HK-2 (cell line): ENCODE data around the gene NOSIP.
A peak's percentile ranks its signal among the peaks of the same experiment; 100 is the strongest.

Source experiments
- DNase-seq: peaks from one replicate; pipeline ENCODE4 v3.0.0-alpha.2; 2018; ENCODE audit not compliant: unreplicated experiment

The NOSIP gene

GRCh38 chr19:49546825-49547565, 33.4 kb downstream of the NOSIP start:
- DNase-seq: peak; percentile 68

DNA sequence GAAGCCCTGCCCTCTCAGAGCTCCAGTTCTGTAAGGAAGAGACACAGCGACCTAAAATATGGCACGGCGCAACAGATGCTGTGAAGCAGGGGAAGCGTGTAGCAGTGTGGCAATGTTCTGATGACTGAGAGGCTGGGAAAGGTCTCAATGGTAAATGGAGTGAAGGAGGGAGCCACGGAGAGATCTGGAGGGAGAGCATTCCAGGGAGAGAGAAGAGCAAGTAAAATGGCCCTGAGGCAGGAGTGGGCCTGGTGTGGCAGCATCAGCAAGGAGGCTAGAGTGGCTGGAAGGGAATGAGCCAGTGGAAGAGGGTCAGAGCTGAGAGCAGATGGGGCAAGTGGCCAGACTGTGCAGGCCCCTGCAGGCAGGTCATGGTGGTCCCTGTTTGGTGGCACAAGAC, 36.2 kb downstream of the NOSIP start:
- no peak for DNase-seq

GRCh38 chr19:49543032-49543431, 37.3 kb downstream of the NOSIP start:
- no peak for DNase-seq

GRCh38 chr19:49542446-49542845, 37.9 kb downstream of the NOSIP start:
- no peak for DNase-seq

DNA sequence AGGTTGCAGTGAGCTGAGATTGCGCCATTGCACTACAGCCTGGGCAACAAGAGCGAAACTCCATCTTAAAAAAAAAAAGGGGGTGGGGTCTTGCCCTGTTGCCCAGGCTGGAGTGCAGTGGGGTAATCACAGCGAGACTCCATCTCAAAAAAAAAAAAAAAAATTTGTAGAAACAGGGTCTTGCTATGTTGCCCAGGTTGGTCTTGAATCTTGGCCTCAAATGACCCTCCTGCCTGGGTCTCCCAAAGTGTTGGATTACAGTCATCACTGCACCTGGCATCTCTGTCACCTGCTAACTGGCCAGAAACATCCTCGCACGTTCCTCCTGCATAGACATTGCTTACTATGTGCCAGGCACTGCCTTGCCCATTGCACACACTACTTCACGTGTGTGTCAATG, 38.4 kb downstream of the NOSIP start:
- no peak for DNase-seq

DNA sequence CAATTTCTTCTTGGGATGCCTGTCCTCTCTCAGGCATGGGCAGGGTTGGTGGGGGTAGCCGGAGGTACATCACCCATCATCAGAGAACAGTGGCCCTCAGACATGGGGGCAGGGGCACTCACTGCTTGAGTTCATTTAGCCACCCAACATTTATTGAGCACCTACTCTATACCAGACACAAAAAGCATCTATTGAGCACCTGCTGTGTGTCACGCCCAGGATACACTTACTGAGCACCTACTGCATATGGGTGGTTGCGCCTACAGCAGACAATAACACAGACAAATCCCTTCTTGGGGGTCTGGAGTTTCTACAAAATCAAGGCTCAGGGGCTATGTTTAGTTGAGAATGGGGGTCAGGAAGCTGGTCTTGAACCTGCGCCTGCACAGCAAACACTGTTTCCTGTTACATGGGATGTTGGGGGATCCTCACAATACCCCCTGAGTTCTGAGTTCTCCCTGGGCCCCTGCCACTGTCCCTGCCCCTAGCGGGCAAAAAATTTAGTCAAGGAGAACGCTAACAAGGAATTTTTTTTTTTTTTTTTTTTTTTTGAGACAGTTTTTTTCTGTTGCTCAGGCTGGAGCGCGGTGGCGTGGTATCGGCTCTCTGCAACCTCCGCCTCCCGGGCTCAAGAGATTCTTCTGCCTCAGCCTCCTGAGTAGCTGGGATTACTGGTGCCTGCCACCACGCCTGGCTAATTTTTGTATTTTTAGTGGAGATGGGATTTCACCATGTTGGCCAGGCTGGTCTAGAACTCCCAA, 41.0 kb downstream of the NOSIP start:
- DNase-seq: no peak

GRCh38 chr19:49538643-49539042, 41.7 kb downstream of the NOSIP start:
- DNase-seq: no peak

GRCh38 chr19:49536921-49537462, 43.4 kb downstream of the NOSIP start:
- no peak for DNase-seq

- no peak for DNase-seq
These were observed 45.5 kb downstream of the NOSIP start for GRCh38 chr19:49534632-49535385.

DNA sequence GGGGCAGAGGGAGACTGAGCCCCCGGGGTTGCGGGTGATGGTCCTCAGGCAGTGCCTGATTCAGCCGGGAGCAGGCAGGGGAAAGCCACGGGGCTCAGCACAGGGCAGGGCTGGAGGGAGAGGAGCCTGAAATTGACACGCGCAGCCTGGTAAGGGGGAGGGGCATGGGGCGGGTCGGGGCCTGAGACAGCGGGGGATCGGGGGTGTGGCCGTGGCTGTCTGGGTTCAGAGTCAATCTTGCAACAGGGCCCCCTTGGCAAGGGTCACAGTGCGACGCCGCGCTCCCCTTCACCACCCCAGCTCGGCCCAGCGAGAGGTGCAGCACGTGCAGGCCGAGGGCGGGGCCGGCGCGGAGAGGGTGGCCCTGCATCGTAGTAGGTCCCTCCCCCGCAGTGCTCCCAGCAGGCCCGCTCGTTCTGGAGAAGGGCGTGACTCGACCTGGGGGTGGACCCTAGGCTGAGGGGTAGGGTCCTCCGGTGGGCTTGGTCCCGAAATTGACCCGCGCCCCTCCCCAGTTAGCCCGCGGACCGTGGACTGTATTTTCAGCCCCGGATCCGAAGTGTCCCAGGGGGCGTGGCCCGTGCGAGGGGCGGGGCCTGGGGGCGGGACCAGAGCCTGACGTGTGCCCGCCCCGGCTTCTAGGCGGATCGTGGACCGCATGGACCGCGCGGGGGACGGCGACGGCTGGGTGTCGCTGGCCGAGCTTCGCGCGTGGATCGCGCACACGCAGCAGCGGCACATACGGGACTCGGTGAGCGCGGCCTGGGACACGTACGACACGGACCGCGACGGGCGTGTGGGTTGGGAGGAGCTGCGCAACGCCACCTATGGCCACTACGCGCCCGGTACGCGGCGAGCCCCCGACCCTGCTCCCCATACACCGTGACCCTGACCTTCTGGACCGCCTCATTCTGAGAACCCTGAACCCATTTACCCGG, 46.5 kb downstream of the NOSIP start:
- no peak for DNase-seq

DNA sequence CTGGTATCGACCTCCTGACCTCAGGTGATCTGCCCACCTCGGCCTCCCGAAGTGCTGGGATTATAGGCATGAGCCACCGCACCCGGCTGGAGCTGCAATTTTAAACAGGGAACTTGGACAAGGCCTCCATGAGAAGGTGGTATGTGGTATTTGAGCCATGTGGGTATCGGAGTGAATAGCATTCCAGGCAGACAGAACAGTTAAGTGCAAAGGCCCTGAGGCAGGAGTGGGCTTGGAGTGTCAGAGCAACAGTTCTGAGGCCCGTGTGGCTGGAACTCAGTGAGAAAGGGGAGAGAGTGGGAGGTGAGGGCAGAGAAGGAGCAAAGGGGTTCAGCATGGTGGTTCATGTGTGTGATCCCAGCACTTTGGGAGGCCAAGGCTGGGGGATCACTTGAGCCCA, 49.6 kb downstream of the NOSIP start:
- DNase-seq: no peak

DNA sequence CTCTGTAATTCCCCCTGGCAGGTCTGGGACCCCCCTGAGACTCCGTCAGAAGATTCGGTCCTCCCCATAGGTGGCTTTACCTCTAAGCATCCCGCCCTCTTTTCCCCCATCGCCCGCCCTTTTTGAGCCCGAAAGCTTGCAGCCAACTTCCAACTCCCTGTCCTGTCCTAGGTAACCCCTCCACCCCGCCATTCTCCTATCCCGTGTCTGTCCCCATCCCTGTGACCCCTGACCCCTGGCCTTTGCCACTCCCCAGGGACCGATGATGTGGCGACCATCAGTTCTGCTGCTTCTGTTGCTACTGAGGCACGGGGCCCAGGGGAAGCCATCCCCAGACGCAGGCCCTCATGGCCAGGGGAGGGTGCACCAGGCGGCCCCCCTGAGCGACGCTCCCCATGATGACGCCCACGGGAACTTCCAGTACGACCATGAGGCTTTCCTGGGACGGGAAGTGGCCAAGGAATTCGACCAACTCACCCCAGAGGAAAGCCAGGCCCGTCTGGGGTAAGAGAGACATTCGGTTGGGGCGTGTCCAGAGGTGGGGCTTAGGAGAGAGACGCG, 52.1 kb downstream of the NOSIP start:
- no peak for DNase-seq

DNA sequence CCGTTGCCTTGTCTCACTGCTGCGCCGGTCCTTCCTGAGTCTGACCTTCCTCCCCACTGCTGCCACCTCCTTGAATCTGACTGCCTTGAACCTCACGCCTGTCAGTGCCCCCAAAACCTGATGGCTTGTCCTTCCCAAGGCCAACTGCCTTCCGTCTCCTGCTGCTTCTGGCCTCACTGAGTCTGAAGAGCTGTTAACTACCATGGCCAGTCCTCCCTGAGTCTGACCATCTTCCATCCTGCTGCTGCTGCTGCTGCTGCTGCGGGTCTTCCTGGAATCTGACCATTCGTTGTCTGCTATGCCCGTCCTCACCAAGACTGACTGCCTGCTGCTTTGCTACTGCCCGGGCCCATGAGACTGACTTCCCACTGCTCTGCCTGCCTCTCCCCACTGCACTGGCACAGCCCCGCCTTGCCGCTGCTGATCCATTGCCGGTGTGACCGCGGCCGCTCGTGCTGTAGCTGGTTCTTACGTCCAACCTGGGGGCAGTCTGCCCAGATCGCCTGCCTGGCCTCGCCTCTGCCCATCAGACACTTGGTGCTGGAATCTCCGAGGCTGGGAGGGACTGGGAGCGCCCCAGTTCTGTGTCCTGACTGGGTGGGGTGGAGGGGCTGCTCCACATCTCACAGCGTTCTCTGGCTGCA, 55.4 kb downstream of the NOSIP start:
- DNase-seq: no peak

DNA sequence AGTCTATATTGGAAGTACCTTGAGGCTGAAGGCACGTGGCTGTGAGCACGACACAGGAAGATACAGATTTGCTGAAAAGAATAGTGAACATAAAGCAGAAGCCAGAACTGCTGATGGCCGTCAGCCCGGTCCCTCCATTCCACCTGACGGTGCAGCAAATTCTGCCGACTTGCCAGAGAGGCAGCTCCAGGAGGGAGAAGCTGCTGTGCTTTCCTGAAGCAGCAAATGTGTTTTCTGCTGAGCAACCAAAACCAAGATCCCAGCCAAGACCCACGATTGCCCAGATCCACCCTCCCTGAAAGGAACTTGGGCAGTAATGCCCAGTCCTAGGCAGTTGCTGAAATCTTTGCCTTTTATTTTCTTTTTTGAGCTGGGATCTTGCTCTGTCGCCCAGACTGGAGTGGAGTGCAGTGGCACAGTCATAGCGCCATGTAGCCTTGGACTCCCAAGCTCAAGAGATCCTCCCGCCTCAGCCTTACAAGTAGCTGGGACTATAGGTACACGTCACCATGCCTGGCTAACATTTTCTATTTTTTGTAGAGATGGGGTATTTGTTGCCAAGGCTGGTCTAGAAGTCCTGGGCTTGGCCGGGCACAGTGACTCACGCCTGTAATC, 59.5 kb downstream of the NOSIP start:
- DNase-seq: no peak

DNA sequence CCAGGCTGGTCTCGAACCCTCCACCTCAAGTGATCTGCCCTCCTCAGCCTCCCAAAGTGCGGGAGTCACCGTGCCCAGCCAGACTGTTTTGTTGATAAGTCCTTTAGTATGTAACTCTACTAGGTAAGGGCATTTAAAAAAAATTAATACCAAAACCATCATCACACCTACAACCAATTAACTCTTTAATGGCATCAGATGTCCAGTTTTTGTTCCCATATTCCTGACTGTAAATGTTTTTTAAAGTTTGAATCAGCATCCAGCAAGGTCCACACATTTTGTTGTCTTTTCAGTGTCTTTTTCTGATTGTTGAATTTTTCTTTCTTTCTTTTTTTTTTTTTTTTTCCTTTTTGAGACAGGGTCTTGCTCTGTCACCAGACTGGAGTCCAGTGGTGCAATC, 62.3 kb downstream of the NOSIP start:
- no peak for DNase-seq

GRCh38 chr19:49515767-49516166, 64.6 kb downstream of the NOSIP start:
- no peak for DNase-seq

GRCh38 chr19:49514151-49514550, 66.2 kb downstream of the NOSIP start:
- DNase-seq: no peak

DNA sequence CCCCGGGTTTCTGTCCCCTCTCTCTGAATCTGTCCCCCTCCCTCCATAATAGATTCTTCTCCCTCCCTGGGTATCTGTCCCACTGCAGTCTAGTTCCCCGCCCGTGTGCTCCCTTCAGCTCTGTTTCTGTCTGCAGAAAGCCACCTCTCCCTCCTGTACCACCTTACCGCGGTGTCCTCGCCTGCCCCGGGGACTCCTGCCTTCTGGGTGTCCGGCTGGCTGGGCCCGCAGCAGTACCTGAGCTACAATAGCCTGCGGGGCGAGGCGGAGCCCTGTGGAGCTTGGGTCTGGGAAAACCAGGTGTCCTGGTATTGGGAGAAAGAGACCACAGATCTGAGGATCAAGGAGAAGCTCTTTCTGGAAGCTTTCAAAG, 66.6 kb downstream of the NOSIP start:
- no peak for DNase-seq

- peak; percentile 23 for DNase-seq
These were observed 67.2 kb downstream of the NOSIP start for GRCh38 chr19:49512970-49513745.
